OCI-LY1 (cell line): ENCODE data around the gene HS3ST4.

ENCODE experiments used
- H2AFZ ChIP-seq: fragments of 200-600 bp; sonication (generic), shearing (Covaris generic); 2 replicates; pipeline ENCODE4 v1.6.0; 2014; ENCODE audit warnings: antibody characterized with exemption, mild to moderate bottlenecking, low read length
- H3F3A ChIP-seq: fragments of 200-600 bp; sonication (generic), shearing (Covaris generic); 2 replicates; pipeline ENCODE4 v1.6.0; 2014; ENCODE audit warnings: mild to moderate bottlenecking, antibody characterized with exemption, low read length, moderate library complexity; ENCODE audit not compliant: insufficient read depth
- H3K27ac ChIP-seq: fragments of 200-600 bp; sonication (generic); 2 replicates; pipeline ENCODE4 v1.5.1; 2014; ENCODE audit warnings: low read length, mixed run types, mild to moderate bottlenecking, low read depth; ENCODE audit not compliant: poor library complexity, severe bottlenecking
- H3K27me3 ChIP-seq: fragments of 200-600 bp; sonication (generic); 2 replicates; pipeline ENCODE4 v1.6.0; 2014; ENCODE audit warnings: antibody characterized with exemption, mild to moderate bottlenecking, low read length, moderate library complexity; ENCODE audit not compliant: insufficient read depth
- H3K36me3 ChIP-seq: fragments of 200-600 bp; sonication (generic); 2 replicates; pipeline ENCODE4 v1.6.1; 2014; ENCODE audit warnings: mild to moderate bottlenecking, antibody characterized with exemption, low read length, moderate library complexity, mixed read lengths; ENCODE audit not compliant: insufficient read depth
- H3K4me1 ChIP-seq: fragments of 200-600 bp; sonication (generic); 2 replicates; pipeline ENCODE4 v1.5.1; 2014; ENCODE audit warnings: mild to moderate bottlenecking, low read length, moderate library complexity; ENCODE audit not compliant: insufficient read depth, severe bottlenecking
- H3K4me2 ChIP-seq: fragments of 200-600 bp; sonication (generic), shearing (Covaris generic); 2 replicates; pipeline ENCODE4 v1.6.1; 2014; ENCODE audit warnings: low read length
- H3K4me3 ChIP-seq: fragments of 200-600 bp; sonication (generic); 2 replicates; pipeline ENCODE4 v1.5.1; 2014; ENCODE audit warnings: low read length, low read depth, mild to moderate bottlenecking, mixed read lengths; ENCODE audit not compliant: poor library complexity, severe bottlenecking
- H3K79me2 ChIP-seq: fragments of 200-600 bp; shearing (Covaris generic); 2 replicates; pipeline ENCODE4 v1.6.1; 2016; ENCODE audit warnings: mixed run types, low read length, mixed read lengths; ENCODE audit not compliant: insufficient read depth
- H3K9ac ChIP-seq: fragments of 200-600 bp; sonication (generic), shearing (Covaris generic); 2 replicates; pipeline ENCODE4 v1.6.1; 2014; ENCODE audit warnings: mild to moderate bottlenecking, low read length, mixed read lengths
- H3K9me2 ChIP-seq: fragments of 200-600 bp; sonication (generic), shearing (Covaris generic); 2 replicates; pipeline ENCODE4 v1.6.1; 2014; ENCODE audit warnings: low read depth, mild to moderate bottlenecking, low read length, mixed read lengths
- H3K9me3 ChIP-seq: fragments of 200-600 bp; shearing (Covaris generic); 2 replicates; pipeline ENCODE4 v1.6.1; 2014; ENCODE audit warnings: low read length, mixed read lengths
- H4K20me1 ChIP-seq: fragments of 200-600 bp; sonication (generic), shearing (Covaris generic); 2 replicates; pipeline ENCODE4 v1.6.0; 2016; ENCODE audit warnings: mild to moderate bottlenecking, low read length; ENCODE audit not compliant: insufficient read depth
- EZH2 ChIP-seq: fragments of 200-600 bp; sonication (generic), shearing (Covaris generic); IDR thresholded peaks from 2 replicates; pipeline ENCODE4 v1.8.0; 2017; ENCODE audit warnings: borderline replicate concordance, mixed run types, mild to moderate bottlenecking, antibody characterized with exemption, low read length, moderate library complexity, mixed read lengths
- TF ChIP-seq, protein P1 (sequence below): fragments of 200-600 bp; sonication (generic), shearing (Covaris generic); IDR thresholded peaks from 2 replicates; pipeline ENCODE4 v1.5.1; 2017; ENCODE audit warnings: mild to moderate bottlenecking, antibody characterized with exemption, low read length, moderate library complexity, mixed read lengths

The HS3ST4 gene

DNA sequence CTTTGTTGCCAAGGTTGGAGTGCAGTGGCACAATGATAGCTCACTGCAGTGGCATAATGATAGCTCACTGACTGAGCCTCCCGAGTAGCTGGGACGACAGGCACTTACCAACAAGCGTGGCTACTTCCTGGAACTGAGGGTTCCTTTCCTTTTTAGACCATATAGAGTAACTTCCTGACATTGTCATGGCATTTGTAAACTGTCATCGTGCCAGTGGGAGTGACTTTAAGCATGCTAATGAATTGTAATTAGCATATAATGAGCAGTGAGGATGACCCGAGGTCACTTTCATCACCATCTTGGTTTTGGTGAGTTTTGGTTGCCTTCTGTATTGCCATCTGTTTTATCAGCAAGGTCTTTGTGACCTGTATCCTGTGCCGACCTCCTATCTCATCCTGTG, 162.4 kb downstream of the HS3ST4 start:
- Histone ChIP-seq H3K9me2 (no peaks in the 10 kb centered on the region), H3K9me3 (no peaks in the 10 kb centered on the region), H3K9ac (no peak overlapping the region), H3K27ac (no peak overlapping the region), H3K36me3 (no peaks in the 10 kb centered on the region), H3K4me3 (no peak overlapping the region), H3K4me1 (no peaks in the 10 kb centered on the region), H2AFZ (no peak overlapping the region), H3K4me2 (no peak overlapping the region), H3F3A (no peaks in the 10 kb centered on the region), H4K20me1 (no peaks in the 10 kb centered on the region), H3K79me2 (no peaks in the 10 kb centered on the region), H3K27me3 (no peaks in the 10 kb centered on the region)
- TF ChIP-seq, protein P1, sequence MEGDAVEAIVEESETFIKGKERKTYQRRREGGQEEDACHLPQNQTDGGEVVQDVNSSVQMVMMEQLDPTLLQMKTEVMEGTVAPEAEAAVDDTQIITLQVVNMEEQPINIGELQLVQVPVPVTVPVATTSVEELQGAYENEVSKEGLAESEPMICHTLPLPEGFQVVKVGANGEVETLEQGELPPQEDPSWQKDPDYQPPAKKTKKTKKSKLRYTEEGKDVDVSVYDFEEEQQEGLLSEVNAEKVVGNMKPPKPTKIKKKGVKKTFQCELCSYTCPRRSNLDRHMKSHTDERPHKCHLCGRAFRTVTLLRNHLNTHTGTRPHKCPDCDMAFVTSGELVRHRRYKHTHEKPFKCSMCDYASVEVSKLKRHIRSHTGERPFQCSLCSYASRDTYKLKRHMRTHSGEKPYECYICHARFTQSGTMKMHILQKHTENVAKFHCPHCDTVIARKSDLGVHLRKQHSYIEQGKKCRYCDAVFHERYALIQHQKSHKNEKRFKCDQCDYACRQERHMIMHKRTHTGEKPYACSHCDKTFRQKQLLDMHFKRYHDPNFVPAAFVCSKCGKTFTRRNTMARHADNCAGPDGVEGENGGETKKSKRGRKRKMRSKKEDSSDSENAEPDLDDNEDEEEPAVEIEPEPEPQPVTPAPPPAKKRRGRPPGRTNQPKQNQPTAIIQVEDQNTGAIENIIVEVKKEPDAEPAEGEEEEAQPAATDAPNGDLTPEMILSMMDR, result no peak
- no peak for TF ChIP-seq EZH2

DNA sequence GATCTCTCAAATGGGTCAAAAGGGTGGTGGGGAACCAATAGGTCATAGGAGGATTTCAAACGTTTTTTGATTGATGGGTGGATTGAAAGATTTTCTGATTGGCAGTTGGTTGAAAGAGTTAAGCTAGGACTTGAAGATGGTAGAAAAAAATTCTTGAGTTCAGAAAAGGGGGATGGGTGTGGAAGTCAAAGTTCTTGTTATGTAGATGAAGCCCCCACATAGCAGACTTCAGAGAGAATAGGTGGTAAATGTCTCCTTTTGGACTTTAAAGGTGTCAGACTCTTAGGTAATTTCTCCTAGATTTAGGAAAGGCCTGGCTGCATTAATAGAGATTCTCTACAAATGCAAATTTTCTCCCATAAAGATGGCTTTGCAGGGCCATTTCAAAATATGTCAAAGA, 163.3 kb downstream of the HS3ST4 start:
- Histone ChIP-seq H3K9ac (no peak overlapping the region), H3F3A (no peaks in the 10 kb centered on the region), H3K79me2 (no peaks in the 10 kb centered on the region), H3K9me2 (no peaks in the 10 kb centered on the region), H2AFZ (no peak overlapping the region), H3K27ac (no peak overlapping the region), H3K4me1 (no peaks in the 10 kb centered on the region), H3K4me2 (no peak overlapping the region), H3K9me3 (no peaks in the 10 kb centered on the region), H3K4me3 (no peak overlapping the region), H3K36me3 (no peaks in the 10 kb centered on the region), H4K20me1 (no peaks in the 10 kb centered on the region), H3K27me3 (no peaks in the 10 kb centered on the region)
- TF ChIP-seq, protein P1, result no peak
- TF ChIP-seq EZH2, result no peak

DNA sequence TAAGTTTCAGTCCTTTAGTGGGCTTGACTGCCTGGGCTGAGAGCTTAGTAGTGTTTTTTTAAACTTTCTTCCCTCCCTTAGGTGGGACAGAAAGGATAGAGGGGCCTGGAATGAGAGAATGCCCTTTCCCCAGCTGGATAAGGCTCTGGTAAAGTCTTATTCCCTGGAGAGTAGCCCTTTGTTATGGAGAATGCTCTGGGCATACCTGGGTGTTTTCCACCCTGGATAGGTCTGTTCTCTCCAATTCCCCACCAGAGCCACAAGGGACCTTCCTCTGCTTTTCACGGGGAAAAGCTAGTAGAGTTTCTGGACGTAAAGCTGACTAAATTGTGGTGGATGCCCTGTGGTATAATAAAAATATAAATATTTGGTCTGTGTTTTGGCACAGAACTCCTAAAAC, 164.1 kb downstream of the HS3ST4 start:
- Histone ChIP-seq H3K9me3 (no peaks in the 10 kb centered on the region), H3F3A (no peaks in the 10 kb centered on the region), H4K20me1 (no peaks in the 10 kb centered on the region), H3K9ac (no peak overlapping the region), H3K4me3 (no peak overlapping the region), H2AFZ (no peak overlapping the region), H3K4me1 (no peaks in the 10 kb centered on the region), H3K79me2 (no peaks in the 10 kb centered on the region), H3K27ac (no peak overlapping the region), H3K27me3 (no peaks in the 10 kb centered on the region), H3K36me3 (no peaks in the 10 kb centered on the region), H3K9me2 (no peaks in the 10 kb centered on the region), H3K4me2 (no peak overlapping the region)
- TF ChIP-seq EZH2, result no peak
- TF ChIP-seq, protein P1, result no peak
